WTC11 (cell line): ENCODE measurements around the gene PDZRN3. TPM values are rescaled to one million over a fixed set of nuclear protein-coding genes. Genes with fewer than 3 reads are reported as not detected.

Experiments used
- ATAC-seq: fragments of 200-7000 bp; cut with Tn5 transposase; 2 replicates; pipeline ENCODE4 v1.10.0; 2021; ENCODE audit warnings: mild to moderate bottlenecking, moderate library complexity
- CTCF ChIA-PET: fragments of 300-600 bp; sonication (Branson Sonifier 250); formaldehyde crosslinking; loops from one replicate; lab custom pipeline; 2021; ENCODE audit warnings: antibody characterized with exemption; lab: Charles Lee
- POLR2A ChIA-PET: fragments of 350-600 bp; sonication (Branson Sonifier 250); formaldehyde crosslinking; loops from one replicate; lab custom pipeline; 2021; ENCODE audit warnings: antibody characterized with exemption; lab: Charles Lee
- DNase-seq: peaks from one replicate; pipeline ENCODE4 v3.0.0; 2021; ENCODE audit warnings: low spot score
- H3K27ac Mint-ChIP-seq: 2 replicates; pipeline ENCODE4 v1.8.0; 2021; ENCODE audit warnings: mixed read lengths
- H3K27me3 Mint-ChIP-seq: 2 replicates; pipeline ENCODE4 v1.8.0; 2021; ENCODE audit warnings: low read depth, mild to moderate bottlenecking, moderate library complexity, mixed read lengths
- H3K36me3 Mint-ChIP-seq: 2 replicates; pipeline ENCODE4 v1.8.0; 2021; ENCODE audit warnings: mixed read lengths
- H3K4me1 Mint-ChIP-seq: 2 replicates; pipeline ENCODE4 v1.8.0; 2022; ENCODE audit warnings: mixed read lengths
- H3K4me3 Mint-ChIP-seq: 2 replicates; pipeline ENCODE4 v1.8.0; 2021; ENCODE audit warnings: mild to moderate bottlenecking, moderate library complexity, mixed read lengths
- H3K9me3 Mint-ChIP-seq: 2 replicates; pipeline ENCODE4 v1.8.0; 2021; ENCODE audit warnings: mixed read lengths
- CTCF ChIP-seq: fragments of 200-600 bp; IDR thresholded peaks from 2 replicates; pipeline ENCODE4 v1.8.0; 2022; ENCODE audit warnings: antibody characterized with exemption
- E2F1 ChIP-seq: sonication (generic); formaldehyde crosslinking; IDR thresholded peaks from 2 replicates; pipeline ENCODE4 v1.8.0; 2022; ENCODE audit warnings: mild to moderate bottlenecking, missing genetic modification reagents
- ELF4 ChIP-seq: sonication (generic); formaldehyde crosslinking; IDR thresholded peaks from 2 replicates; pipeline ENCODE4 v1.8.1; 2022; ENCODE audit warnings: low read depth, mild to moderate bottlenecking, moderate library complexity, missing genetic modification reagents
- ESRRA ChIP-seq: sonication (generic); formaldehyde crosslinking; IDR thresholded peaks from 2 replicates; pipeline ENCODE4 v1.8.1; 2022; ENCODE audit warnings: mild to moderate bottlenecking, missing genetic modification reagents, borderline replicate concordance
- FOXJ3 ChIP-seq: sonication (generic); formaldehyde crosslinking; IDR thresholded peaks from 2 replicates; pipeline ENCODE4 v1.9.0; 2021; ENCODE audit warnings: missing genetic modification reagents, mild to moderate bottlenecking, borderline replicate concordance
- FOXK1 ChIP-seq: sonication (generic); formaldehyde crosslinking; IDR thresholded peaks from 2 replicates; pipeline ENCODE4 v1.8.0; 2022; ENCODE audit warnings: mild to moderate bottlenecking, moderate library complexity, missing genetic modification reagents
- IRF2 ChIP-seq: sonication (generic); formaldehyde crosslinking; IDR thresholded peaks from 2 replicates; pipeline ENCODE4 v1.8.0; 2022; ENCODE audit warnings: low read depth, missing genetic modification reagents, borderline replicate concordance
- JAZF1 ChIP-seq: fragments of 250-450 bp; sonication (Bioruptor Pico); IDR thresholded peaks from 2 replicates; pipeline ENCODE4 v1.9.0; 2021; ENCODE audit warnings: moderate library complexity, mild to moderate bottlenecking, inconsistent platforms
- JUN ChIP-seq: sonication (generic); formaldehyde crosslinking; IDR thresholded peaks from 2 replicates; pipeline ENCODE4 v1.8.0; 2023; ENCODE audit warnings: mild to moderate bottlenecking, missing genetic modification reagents
- MAX ChIP-seq: sonication (generic); formaldehyde crosslinking; IDR thresholded peaks from 2 replicates; pipeline ENCODE4 v1.8.0; 2022; ENCODE audit warnings: mild to moderate bottlenecking, missing genetic modification reagents
- MXD4 ChIP-seq: fragments of 250-450 bp; sonication (Bioruptor Pico); IDR thresholded peaks from 2 replicates; pipeline ENCODE4 v1.8.0; 2021; ENCODE audit warnings: mild to moderate bottlenecking, moderate library complexity, borderline replicate concordance
- NR1H2 ChIP-seq: sonication (generic); formaldehyde crosslinking; IDR thresholded peaks from 2 replicates; pipeline ENCODE4 v1.9.0; 2021; ENCODE audit warnings: mild to moderate bottlenecking, moderate library complexity, missing genetic modification reagents
- OVOL2 ChIP-seq: fragments of 250-450 bp; sonication (Bioruptor Pico); IDR thresholded peaks from 2 replicates; pipeline ENCODE4 v1.9.0; 2021; ENCODE audit warnings: mild to moderate bottlenecking, borderline replicate concordance
- SMAD4 ChIP-seq: sonication (generic); formaldehyde crosslinking; IDR thresholded peaks from 2 replicates; pipeline ENCODE4 v1.8.0; 2022; ENCODE audit warnings: mild to moderate bottlenecking, missing genetic modification reagents
- TEAD1 ChIP-seq: sonication (generic); formaldehyde crosslinking; IDR thresholded peaks from 2 replicates; pipeline ENCODE4 v1.8.0; 2022; ENCODE audit warnings: mild to moderate bottlenecking, missing genetic modification reagents
- ZBTB43 ChIP-seq: sonication (generic); formaldehyde crosslinking; IDR thresholded peaks from 2 replicates; pipeline ENCODE4 v1.8.1; 2023; ENCODE audit warnings: mild to moderate bottlenecking, missing genetic modification reagents
- ZNF121 ChIP-seq: sonication (generic); formaldehyde crosslinking; IDR thresholded peaks from 2 replicates; pipeline ENCODE4 v1.8.0; 2023; ENCODE audit warnings: missing genetic modification reagents
- ZNF232 ChIP-seq: sonication (generic); formaldehyde crosslinking; IDR thresholded peaks from 2 replicates; pipeline ENCODE4 v1.8.0; 2022; ENCODE audit warnings: mild to moderate bottlenecking, missing genetic modification reagents
- ZNF281 ChIP-seq: sonication (generic); formaldehyde crosslinking; IDR thresholded peaks from 2 replicates; pipeline ENCODE4 v1.8.0; 2023; ENCODE audit warnings: mild to moderate bottlenecking, missing genetic modification reagents
- ZNF416 ChIP-seq: fragments of 250-450 bp; sonication (Bioruptor Pico); IDR thresholded peaks from 2 replicates; pipeline ENCODE4 v1.9.0; 2021; ENCODE audit warnings: mild to moderate bottlenecking, inconsistent platforms
- ZNF425 ChIP-seq: fragments of 250-450 bp; sonication (Bioruptor Pico); conservative IDR thresholded peaks from 2 replicates; pipeline ENCODE4 v1.9.0; 2021; ENCODE audit warnings: mild to moderate bottlenecking
- ZSCAN18 ChIP-seq: fragments of 250-450 bp; sonication (Bioruptor Pico); IDR thresholded peaks from 2 replicates; pipeline ENCODE4 v2.1.2; 2022; ENCODE audit warnings: mild to moderate bottlenecking, moderate library complexity
- total RNA-seq: library from RNA; stranded (reverse); gene quantifications from 3 replicates; pipeline ENCODE4 v1.2.3, GENCODE V29; 2021

Gene PDZRN3
- total RNA-seq, 1 experiment from 2014 or later, result 9.5 TPM

- TF ChIP-seq ZNF232 (no peak), CTCF (no peak), OVOL2 (CRISPR knock-in tag) (no peak), FOXK1 (no peak), ESRRA (CRISPR knock-in tag) (no peak), TEAD1 (CRISPR knock-in tag) (no peak), FOXJ3 (no peak), ZSCAN18 (CRISPR knock-in tag) (no peak), ZNF121 (no peak), MXD4 (CRISPR knock-in tag) (no peak), IRF2 (CRISPR knock-in tag) (no peak), ELF4 (CRISPR knock-in tag) (no peak), JUN (no peak), ZNF425 (CRISPR knock-in tag) (no peak), ZNF281 (CRISPR knock-in tag) (no peak)
- TF ChIP-seq, all 79 proteins: peak for 0
- DNase-seq (no peak), ATAC-seq (no peak)
- ChIA-PET POLR2A (no interaction called here), CTCF (no interaction called here)
- Mint-ChIP-seq H3K9me3 (no peaks in the 10 kb centered on the region), H3K27ac (no peak overlapping the region), H3K36me3 (peaks cover 10% of the 10 kb centered on the region; the same call in 1 of the 2 replicates), H3K4me1 (no peaks in the 10 kb centered on the region), H3K27me3 (no peaks in the 10 kb centered on the region), H3K4me3 (no peak overlapping the region)
These were observed 235.5 kb downstream of the PDZRN3 start for GRCh38 chr3:73389117-73389813.

GRCh38 chr3:73385568-73385967 is 239.2 kb downstream of the PDZRN3 start:
- no peak overlapping the region for H3K4me3 Mint-ChIP-seq
- ChIA-PET CTCF (interaction anchor here (1.2 kb wide), 1 partner anchor 194 kb away, joined by 3 read pairs; no protein-coding TSS in a partner anchor), POLR2A (no interaction called here)
- H3K36me3 Mint-ChIP-seq, result peaks cover 10% of the 10 kb centered on the region; the same call in 1 of the 2 replicates
- DNase-seq (no peak), ATAC-seq (no peak)
- no peaks in the 10 kb centered on the region for H3K27me3 Mint-ChIP-seq
- H3K9me3 Mint-ChIP-seq, result peaks cover 6% of the 10 kb centered on the region
- H3K27ac Mint-ChIP-seq, result no peak overlapping the region
- H3K4me1 Mint-ChIP-seq, result no peaks in the 10 kb centered on the region
- TF ChIP-seq FOXK1, result no peak
- no peak for TF ChIP-seq E2F1 (CRISPR knock-in tag)
- TF ChIP-seq JAZF1 (CRISPR knock-in tag), result no peak
- TF ChIP-seq SMAD4 (CRISPR knock-in tag), result no peak
- no peak for TF ChIP-seq NR1H2 (CRISPR knock-in tag)
- TF ChIP-seq ZNF416, result no peak
- no peak for TF ChIP-seq TEAD1 (CRISPR knock-in tag)
- TF ChIP-seq ZBTB43 (CRISPR knock-in tag), result no peak
- TF ChIP-seq MAX (CRISPR knock-in tag), result no peak
